OCI-LY7 (cell line): ENCODE data around the gene VKORC1. TPM values are rescaled to one million over a fixed set of nuclear protein-coding genes. Genes with fewer than 3 reads are reported as not detected.

Experiments
- BruUV-seq: library from RNA; stranded (reverse); fragments of 400-500 nt; replicated peaks from 2 replicates; lab custom pipeline; 2021; lab: Mats Ljungman, UMichigan
- CTCF ChIA-PET: fragments of 300-600 bp; sonication (Branson Sonifier 250); formaldehyde crosslinking; loops from one replicate; lab custom pipeline; 2022; ENCODE audit warnings: antibody characterized with exemption; ENCODE audit not compliant: unreplicated experiment; lab: Charles Lee
- POLR2A ChIA-PET: fragments of 300-600 bp; sonication (Branson Sonifier 250); formaldehyde crosslinking; loops from one replicate; lab custom pipeline; 2022; ENCODE audit warnings: antibody characterized with exemption; lab: Charles Lee
- DNase-seq: peaks from one replicate; pipeline ENCODE4 v3.0.0-alpha.2; 2015; ENCODE audit warnings: low spot score
- H2AFZ ChIP-seq: fragments of 200-600 bp; sonication (generic), shearing (Covaris generic); 2 replicates; pipeline ENCODE4 v1.6.1; 2014; ENCODE audit warnings: mild to moderate bottlenecking, antibody characterized with exemption, low read length, moderate library complexity
- H3K27ac ChIP-seq: fragments of 200-600 bp; sonication (generic); 2 replicates; pipeline ENCODE4 v1.5.1; 2014; ENCODE audit warnings: mixed run types, low read depth, mild to moderate bottlenecking, moderate library complexity, low read length, inconsistent platforms; ENCODE audit not compliant: poor library complexity, severe bottlenecking
- H3K36me3 ChIP-seq: fragments of 200-600 bp; sonication (generic); 2 replicates; pipeline ENCODE4 v1.6.1; 2014; ENCODE audit warnings: mild to moderate bottlenecking, antibody characterized with exemption, low read length, moderate library complexity, mixed read lengths; ENCODE audit not compliant: insufficient read depth
- H3K4me1 ChIP-seq: fragments of 200-600 bp; sonication (generic); 2 replicates; pipeline ENCODE4 v1.5.1; 2014; ENCODE audit warnings: mild to moderate bottlenecking, low read length; ENCODE audit not compliant: insufficient read depth, poor library complexity, severe bottlenecking
- H3K4me2 ChIP-seq: fragments of 200-600 bp; sonication (generic); 2 replicates; pipeline ENCODE4 v1.6.1; 2014; ENCODE audit warnings: mild to moderate bottlenecking, low read length
- H3K4me3 ChIP-seq: fragments of 200-600 bp; sonication (generic); 2 replicates; pipeline ENCODE4 v1.5.1; 2014; ENCODE audit warnings: mild to moderate bottlenecking, low read depth, low read length; ENCODE audit not compliant: poor library complexity, severe bottlenecking
- H3K79me2 ChIP-seq: fragments of 200-600 bp; sonication (generic); 2 replicates; pipeline ENCODE4 v1.6.1; 2016; ENCODE audit warnings: low read depth, mild to moderate bottlenecking, low read length, moderate library complexity, mixed read lengths; ENCODE audit not compliant: insufficient read depth
- H3K9me2 ChIP-seq: fragments of 200-600 bp; sonication (generic); 2 replicates; pipeline ENCODE4 v1.6.1; 2016; ENCODE audit warnings: mild to moderate bottlenecking, low read length, mixed read lengths; ENCODE audit not compliant: insufficient read depth
- H3K9me3 ChIP-seq: fragments of 200-600 bp; sonication (generic); 2 replicates; pipeline ENCODE4 v1.6.1; 2014; ENCODE audit warnings: mild to moderate bottlenecking, mixed run types, low read length, mixed read lengths
- H4K20me1 ChIP-seq: fragments of 200-600 bp; sonication (generic); 2 replicates; pipeline ENCODE4 v1.6.1; 2014; ENCODE audit warnings: mild to moderate bottlenecking, antibody characterized with exemption, low read length, moderate library complexity, mixed read lengths; ENCODE audit not compliant: insufficient read depth
- EZH2phosphoT487 ChIP-seq: fragments of 200-600 bp; sonication (generic); IDR thresholded peaks from 2 replicates; pipeline ENCODE4 v1.6.1; 2018; ENCODE audit warnings: low read depth, borderline replicate concordance, mild to moderate bottlenecking, mixed run types, antibody characterized with exemption, low read length, moderate library complexity, mixed read lengths
- intact Hi-C: fragments of 100-400 bp; cut with micrococcal nuclease; formaldehyde crosslinking; loops from one replicate; pipeline ENCODE4 v1.10.0; 2022; ENCODE audit not compliant: unreplicated experiment
- total RNA-seq, 2 experiments: library from RNA; depleted of rRNA in 1 of 2; stranded (reverse); fragments of >200 nt in 1 of 2; shearing (Covaris generic) in 1 of 2; gene quantifications; 2 replicates each; pipeline ENCODE4 v1.2.3, GENCODE V29; 2014 to 2022
- TF ChIP-seq, protein P1 (sequence below): fragments of 200-600 bp; sonication (generic); conservative IDR thresholded peaks from 2 replicates; pipeline ENCODE4 v1.5.1; 2014; ENCODE audit warnings: mild to moderate bottlenecking, antibody characterized with exemption, low read length, moderate library complexity, mixed read lengths

The VKORC1 gene
- total RNA-seq, 2 experiments from 2014 or later, result 69.3 to 70.2 TPM

DNA sequence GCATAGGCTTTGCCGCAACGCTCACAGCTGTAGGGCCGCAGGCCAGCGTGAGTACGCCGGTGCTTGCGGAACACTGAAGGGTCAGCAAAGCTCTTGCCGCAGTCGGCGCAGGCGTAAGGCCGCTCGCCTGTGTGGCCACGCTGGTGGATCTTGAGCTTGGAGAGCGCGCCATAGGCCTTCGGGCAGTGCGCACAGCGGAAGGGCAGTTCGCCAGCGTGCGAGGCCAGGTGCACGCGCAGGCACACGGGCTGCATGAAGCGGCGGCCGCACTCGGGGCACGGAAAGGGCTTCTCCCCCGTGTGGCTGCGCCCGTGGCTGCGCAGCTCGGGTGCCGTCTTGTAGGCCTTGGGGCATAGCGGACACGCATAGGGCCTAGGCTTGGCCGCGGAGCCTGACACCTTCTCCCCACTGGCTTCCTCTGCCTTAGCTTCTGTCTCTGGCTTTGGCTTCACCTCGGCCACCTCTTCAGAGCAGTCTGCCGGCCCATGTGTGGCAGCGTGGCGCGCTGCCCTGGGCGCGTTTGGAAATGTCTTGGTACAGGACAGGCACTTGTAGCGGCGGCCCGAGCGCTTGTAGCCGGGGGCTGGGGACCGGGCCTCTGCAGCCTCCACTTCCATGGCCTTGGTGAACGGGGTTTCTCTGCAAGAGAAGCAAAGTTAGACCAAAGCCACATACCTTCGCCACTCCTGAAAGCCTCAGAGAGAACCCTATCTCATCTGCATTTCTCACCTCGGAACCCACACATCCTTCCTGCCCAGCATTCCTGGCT, 30.6 kb downstream of the VKORC1 start:
- ChIA-PET CTCF (no interaction called here), POLR2A (interaction anchor here (0.6 kb wide), 1 partner anchor 660 kb away, joined by 3 read pairs; no protein-coding TSS in a partner anchor)
- no peak overlapping the region for H3K27ac ChIP-seq
- intact Hi-C loops, result no loop called here
- BruUV-seq, result no TSS peak
- peaks cover 42% of the 10 kb centered on the region for H3K36me3 ChIP-seq
- TF ChIP-seq EZH2phosphoT487, result no peak
- TF ChIP-seq, protein P1, sequence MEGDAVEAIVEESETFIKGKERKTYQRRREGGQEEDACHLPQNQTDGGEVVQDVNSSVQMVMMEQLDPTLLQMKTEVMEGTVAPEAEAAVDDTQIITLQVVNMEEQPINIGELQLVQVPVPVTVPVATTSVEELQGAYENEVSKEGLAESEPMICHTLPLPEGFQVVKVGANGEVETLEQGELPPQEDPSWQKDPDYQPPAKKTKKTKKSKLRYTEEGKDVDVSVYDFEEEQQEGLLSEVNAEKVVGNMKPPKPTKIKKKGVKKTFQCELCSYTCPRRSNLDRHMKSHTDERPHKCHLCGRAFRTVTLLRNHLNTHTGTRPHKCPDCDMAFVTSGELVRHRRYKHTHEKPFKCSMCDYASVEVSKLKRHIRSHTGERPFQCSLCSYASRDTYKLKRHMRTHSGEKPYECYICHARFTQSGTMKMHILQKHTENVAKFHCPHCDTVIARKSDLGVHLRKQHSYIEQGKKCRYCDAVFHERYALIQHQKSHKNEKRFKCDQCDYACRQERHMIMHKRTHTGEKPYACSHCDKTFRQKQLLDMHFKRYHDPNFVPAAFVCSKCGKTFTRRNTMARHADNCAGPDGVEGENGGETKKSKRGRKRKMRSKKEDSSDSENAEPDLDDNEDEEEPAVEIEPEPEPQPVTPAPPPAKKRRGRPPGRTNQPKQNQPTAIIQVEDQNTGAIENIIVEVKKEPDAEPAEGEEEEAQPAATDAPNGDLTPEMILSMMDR, result no peak
- no peaks in the 10 kb centered on the region for H3K9me2 ChIP-seq
- H3K4me3 ChIP-seq, result no peak overlapping the region
- no peaks in the 10 kb centered on the region for H3K4me1 ChIP-seq
- peaks cover 3% of the 10 kb centered on the region; the same call in 1 of the 2 replicates for H3K79me2 ChIP-seq
- no peaks in the 10 kb centered on the region for H4K20me1 ChIP-seq
- no peak overlapping the region for H3K4me2 ChIP-seq
- DNase-seq, result no peak
- H2AFZ ChIP-seq, result no peak overlapping the region
- H3K9me3 ChIP-seq, result no peaks in the 10 kb centered on the region

DNA sequence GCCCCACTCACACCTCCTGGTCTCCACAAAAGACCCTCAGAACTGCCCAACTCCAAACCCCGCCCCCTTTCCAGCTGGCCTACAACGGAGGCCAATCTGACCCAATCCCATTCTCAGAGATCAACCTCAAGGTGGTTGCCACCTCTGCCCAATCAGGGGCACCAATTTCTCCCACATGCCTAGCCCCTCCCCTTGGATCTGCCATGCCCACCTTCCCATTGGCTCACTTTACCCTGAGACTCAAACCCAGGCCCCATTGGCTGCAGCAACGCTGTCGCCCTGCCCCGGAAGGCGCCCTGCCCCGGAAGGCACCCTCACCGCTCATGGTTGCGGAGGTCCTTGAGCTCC, 31.1 kb downstream of the VKORC1 start:
- Histone ChIP-seq H4K20me1 (no peaks in the 10 kb centered on the region), H3K9me3 (no peaks in the 10 kb centered on the region), H2AFZ (no peak overlapping the region), H3K4me1 (no peaks in the 10 kb centered on the region), H3K4me3 (no peak overlapping the region), H3K79me2 (peaks cover 3% of the 10 kb centered on the region; the same call in 1 of the 2 replicates), H3K36me3 (peaks cover 42% of the 10 kb centered on the region), H3K27ac (no peak overlapping the region), H3K9me2 (no peaks in the 10 kb centered on the region), H3K4me2 (no peak overlapping the region)
- TF ChIP-seq EZH2phosphoT487, result no peak
- TF ChIP-seq, protein P1, result no peak
- BruUV-seq, result no TSS peak
- POLR2A ChIA-PET, result interaction anchor here (0.6 kb wide), 1 partner anchor 661 kb away, joined by 3 read pairs; no protein-coding TSS in a partner anchor
- intact Hi-C loops, result no loop called here
- CTCF ChIA-PET, result no interaction called here
- no peak for DNase-seq

DNA sequence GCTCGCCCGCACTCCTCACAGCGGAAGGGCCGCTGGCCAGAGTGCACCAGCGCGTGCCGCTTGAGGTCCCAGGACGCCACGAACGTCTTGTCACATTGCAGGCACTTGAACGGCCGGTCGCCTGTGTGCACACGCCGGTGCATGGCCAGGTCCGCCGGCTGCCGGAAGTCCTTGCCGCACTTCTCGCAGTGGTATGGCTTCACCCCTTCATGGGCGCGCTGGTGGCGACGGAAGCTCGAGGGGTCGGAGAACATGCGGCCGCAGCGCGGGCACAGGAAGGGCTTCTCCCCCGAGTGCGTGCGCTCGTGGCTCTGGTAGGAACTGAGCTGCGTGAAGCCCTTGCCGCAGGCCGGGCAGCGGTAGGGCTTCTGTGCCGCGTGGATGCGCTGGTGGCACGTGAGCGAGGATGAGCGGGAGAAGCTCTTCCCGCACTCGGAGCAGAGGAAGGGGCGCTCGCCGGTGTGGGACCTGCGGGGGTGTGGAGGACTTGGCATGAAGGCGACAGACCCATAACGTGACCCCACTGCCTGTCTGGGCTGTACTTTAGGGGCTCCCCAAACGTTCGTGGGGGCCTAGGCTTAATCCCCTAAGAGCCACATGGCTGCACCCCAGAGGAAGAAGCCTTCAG, 32.7 kb downstream of the VKORC1 start:
- POLR2A ChIA-PET, result no interaction called here
- no peak for TF ChIP-seq EZH2phosphoT487
- TF ChIP-seq, protein P1, result no peak

More for the DNA sequence above, 32.7 kb downstream of the VKORC1 start:
- no peaks in the 10 kb centered on the region for H3K9me2 ChIP-seq
- CTCF ChIA-PET, result no interaction called here
- peaks cover 42% of the 10 kb centered on the region for H3K36me3 ChIP-seq
- H3K4me2 ChIP-seq, result no peak overlapping the region
- no peak overlapping the region for H3K4me3 ChIP-seq
- H3K27ac ChIP-seq, result no peak overlapping the region
- no peak overlapping the region for H2AFZ ChIP-seq
- DNase-seq, result no peak
- no peaks in the 10 kb centered on the region for H3K79me2 ChIP-seq
- no TSS peak for BruUV-seq
- H3K9me3 ChIP-seq, result no peaks in the 10 kb centered on the region
- H4K20me1 ChIP-seq, result no peaks in the 10 kb centered on the region
- H3K4me1 ChIP-seq, result no peaks in the 10 kb centered on the region
- intact Hi-C loops, result no loop called here
